GM06990 (cell line): Measurements from ENCODE around the gene TOLLIP.

ENCODE experiments used
- DNase-seq: peaks from one replicate; pipeline ENCODE4 v3.0.0-alpha.2; 2011; ENCODE audit not compliant: insufficient read length; ENCODE audit errors: extremely low read depth
- H3K27me3 ChIP-seq: replicated peaks from 2 replicates; pipeline ENCODE4 v1.6.0; 2011; ENCODE audit warnings: low read length; ENCODE audit not compliant: control insufficient read depth, insufficient read depth
- H3K36me3 ChIP-seq: 2 replicates; pipeline ENCODE4 v1.5.1; 2011; ENCODE audit warnings: low read length; ENCODE audit not compliant: control insufficient read depth, insufficient read depth
- H3K4me3 ChIP-seq: replicated peaks from 2 replicates; pipeline ENCODE4 v1.5.1; 2011; ENCODE audit warnings: low read depth, mild to moderate bottlenecking, control low read depth, low read length
- CTCF ChIP-seq: IDR thresholded peaks from 2 replicates; pipeline ENCODE4 v1.5.1; 2011; ENCODE audit warnings: low read length, control low read depth, mild to moderate bottlenecking, inconsistent platforms; ENCODE audit not compliant: insufficient read depth, poor library complexity, severe bottlenecking

The TOLLIP gene

DNA sequence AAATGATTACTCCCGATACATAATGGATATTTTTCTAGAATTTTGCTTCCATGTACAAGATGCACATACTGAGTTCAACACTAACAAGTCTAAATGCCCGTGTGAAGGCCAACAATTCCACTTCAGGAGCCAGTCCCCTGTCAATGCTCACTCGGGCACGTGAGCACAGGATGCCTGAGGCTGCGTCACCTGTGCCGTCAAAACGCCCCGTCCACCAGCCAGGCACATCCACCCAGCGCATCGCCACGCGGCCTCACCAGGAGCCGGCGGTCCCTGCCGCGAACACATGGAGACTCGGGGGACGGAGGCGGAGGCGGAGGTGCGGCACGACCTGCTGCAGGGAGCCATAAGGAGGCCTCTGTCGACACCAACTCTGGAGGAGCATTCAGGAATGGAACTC is 9.8 kb downstream of the TOLLIP start:
- H3K27me3 ChIP-seq, result no peaks in the 10 kb centered on the region
- TF ChIP-seq CTCF, result no peak
- no peak overlapping the region for H3K4me3 ChIP-seq
- H3K36me3 ChIP-seq, result peaks cover 12% of the 10 kb centered on the region
- no peak for DNase-seq

DNA sequence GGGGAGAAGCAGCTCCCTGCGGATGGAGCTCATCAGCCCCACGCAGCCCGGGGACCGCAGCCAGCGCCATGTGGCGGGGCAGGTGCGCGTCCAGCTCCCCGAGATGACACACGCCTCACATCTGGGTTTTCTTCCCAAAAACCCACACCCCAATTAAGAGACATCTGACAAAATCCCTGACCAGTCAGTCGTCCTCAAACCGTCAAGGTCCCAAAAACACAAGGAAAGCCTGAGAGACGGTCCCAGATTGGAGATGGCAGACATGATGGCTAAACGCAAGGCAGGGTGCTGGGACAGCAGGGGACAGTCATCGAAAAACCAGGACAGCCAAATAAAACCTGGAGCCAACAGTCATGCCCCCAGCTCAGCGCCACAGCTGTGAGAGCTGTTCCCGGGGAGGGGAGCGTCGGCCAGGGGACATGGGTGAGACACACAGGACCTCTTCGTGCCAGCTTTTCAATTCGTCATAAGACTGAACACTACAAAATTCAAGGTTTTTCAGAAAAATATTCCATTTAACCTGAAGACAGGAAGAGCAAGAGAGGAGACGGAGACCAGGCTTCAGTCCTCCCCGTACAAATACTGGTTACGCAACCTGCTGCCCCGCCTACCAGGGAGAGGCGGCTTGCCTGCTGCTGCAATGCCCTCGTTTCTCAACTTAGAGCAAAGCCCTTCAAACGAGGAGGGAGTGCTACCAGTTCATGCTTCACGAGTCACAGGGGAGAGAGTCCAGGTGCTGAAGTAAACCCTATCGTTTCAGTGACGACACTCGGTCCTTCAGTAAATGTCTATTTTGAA is 10.5 kb downstream of the TOLLIP start:
- TF ChIP-seq CTCF, result no peak
- H3K27me3 ChIP-seq, result no peaks in the 10 kb centered on the region
- DNase-seq, result no peak
- no peak overlapping the region for H3K4me3 ChIP-seq
- H3K36me3 ChIP-seq, result peaks cover 12% of the 10 kb centered on the region

GRCh38 chr11:1297576-1298473 is 11.6 kb downstream of the TOLLIP start:
- Histone ChIP-seq H3K27me3 (no peaks in the 10 kb centered on the region), H3K36me3 (peaks cover 10% of the 10 kb centered on the region), H3K4me3 (no peak overlapping the region)
- DNase-seq, result no peak
- no peak for TF ChIP-seq CTCF

GRCh38 chr11:1297011-1297575 is 12.3 kb downstream of the TOLLIP start:
- H3K36me3 ChIP-seq, result peaks cover 7% of the 10 kb centered on the region
- H3K4me3 ChIP-seq, result no peak overlapping the region

GRCh38 chr11:1296287-1296686 is 13.1 kb downstream of the TOLLIP start:
- H3K27me3 ChIP-seq, result no peaks in the 10 kb centered on the region
- H3K36me3 ChIP-seq, result peaks cover 7% of the 10 kb centered on the region
- H3K4me3 ChIP-seq, result no peak overlapping the region
- DNase-seq, result no peak
- TF ChIP-seq CTCF, result no peak

More at GRCh38 chr11:1297011-1297575, 12.3 kb downstream of the TOLLIP start:
- no peak for DNase-seq
- H3K27me3 ChIP-seq, result no peaks in the 10 kb centered on the region
- TF ChIP-seq CTCF, result no peak
